Epithelial cell of proximal tubule (primary cell): ENCODE data around the gene SEZ6. TPM values are rescaled to one million over a fixed set of nuclear protein-coding genes. Genes with fewer than 3 reads are reported as not detected.

Experiments
- DNase-seq: peaks from one replicate; pipeline ENCODE4 v3.0.0-alpha.2; 2011; ENCODE audit warnings: low read depth
- H3K4me3 ChIP-seq: 2 replicates; pipeline ENCODE4 v1.5.1; 2011; ENCODE audit warnings: low read depth, mild to moderate bottlenecking, low read length
- CTCF ChIP-seq: conservative IDR thresholded peaks from 2 replicates; pipeline ENCODE4 v1.5.1; 2012; ENCODE audit warnings: low read depth, mild to moderate bottlenecking, low read length
- total RNA-seq: library from RNA; depleted of rRNA; stranded (reverse); fragments of >200 nt; gene quantifications from 2 replicates; pipeline ENCODE4 v1.2.3, GENCODE V29; 2015

The SEZ6 gene
- total RNA-seq, 1 donor from 2014 or later: not detected

DNA sequence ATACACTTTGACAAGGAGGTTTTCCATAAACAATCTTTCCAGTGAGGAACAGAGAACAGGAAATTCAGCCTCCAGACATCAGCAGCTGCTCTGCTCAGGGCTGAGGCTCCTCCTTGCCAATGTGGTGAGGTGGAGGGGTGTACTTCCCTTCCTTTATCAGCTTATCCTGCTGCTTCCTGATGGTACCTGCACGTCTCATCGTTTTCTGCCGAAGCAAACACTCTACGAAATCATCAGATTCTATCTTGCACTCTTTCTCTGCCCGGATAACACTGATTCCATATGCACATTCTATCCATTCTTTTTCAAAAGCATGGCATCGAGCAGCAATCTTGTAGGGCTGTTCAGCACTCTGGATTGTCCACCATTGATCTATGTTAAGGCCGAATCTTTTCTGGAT lies 15.4 kb upstream of the SEZ6 start:
- no peak overlapping the region for H3K4me3 ChIP-seq
- no peak for DNase-seq
- TF ChIP-seq CTCF: no peak

- DNase-seq: no peak
- no peak for TF ChIP-seq CTCF
- H3K4me3 ChIP-seq: no peak overlapping the region
These were observed 14.7 kb upstream of the SEZ6 start for GRCh38 chr17:29020576-29020975.

DNA sequence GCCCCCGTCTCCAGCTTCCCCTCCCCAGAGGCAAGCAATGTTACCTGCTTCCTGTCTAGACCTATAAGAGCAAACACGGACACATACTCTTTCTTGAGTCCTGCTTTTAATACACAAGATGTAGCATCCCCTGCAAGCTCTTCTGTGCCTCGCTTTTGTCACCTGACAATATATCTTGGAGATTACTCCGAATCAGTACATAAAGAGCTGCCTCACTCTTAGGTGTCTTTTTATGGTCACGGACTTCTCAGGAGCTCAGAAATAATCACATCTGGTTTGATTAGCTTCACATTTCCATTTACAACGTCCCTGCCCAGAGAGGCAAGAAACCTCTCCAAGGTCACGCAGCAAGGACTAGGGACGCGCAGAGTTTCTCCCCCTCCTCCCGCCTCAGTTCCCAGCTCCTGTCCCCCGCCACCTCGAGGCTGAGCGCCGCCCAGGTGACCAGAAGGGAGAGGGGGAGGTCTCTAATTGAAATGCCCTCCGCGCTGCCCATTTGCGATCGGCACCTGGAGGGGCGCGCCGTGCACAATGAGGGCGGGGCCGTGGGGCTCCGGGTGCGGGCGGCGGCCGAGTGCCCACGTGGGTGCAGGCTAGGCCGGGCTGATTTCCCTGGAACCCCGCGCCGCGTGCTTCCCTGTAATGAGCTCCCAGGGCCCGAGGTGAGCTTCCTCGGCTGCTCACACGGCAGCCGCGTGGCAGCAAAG lies 13.8 kb upstream of the SEZ6 start:
- TF ChIP-seq CTCF: no peak
- H3K4me3 ChIP-seq: no peak overlapping the region
- no peak for DNase-seq

DNA sequence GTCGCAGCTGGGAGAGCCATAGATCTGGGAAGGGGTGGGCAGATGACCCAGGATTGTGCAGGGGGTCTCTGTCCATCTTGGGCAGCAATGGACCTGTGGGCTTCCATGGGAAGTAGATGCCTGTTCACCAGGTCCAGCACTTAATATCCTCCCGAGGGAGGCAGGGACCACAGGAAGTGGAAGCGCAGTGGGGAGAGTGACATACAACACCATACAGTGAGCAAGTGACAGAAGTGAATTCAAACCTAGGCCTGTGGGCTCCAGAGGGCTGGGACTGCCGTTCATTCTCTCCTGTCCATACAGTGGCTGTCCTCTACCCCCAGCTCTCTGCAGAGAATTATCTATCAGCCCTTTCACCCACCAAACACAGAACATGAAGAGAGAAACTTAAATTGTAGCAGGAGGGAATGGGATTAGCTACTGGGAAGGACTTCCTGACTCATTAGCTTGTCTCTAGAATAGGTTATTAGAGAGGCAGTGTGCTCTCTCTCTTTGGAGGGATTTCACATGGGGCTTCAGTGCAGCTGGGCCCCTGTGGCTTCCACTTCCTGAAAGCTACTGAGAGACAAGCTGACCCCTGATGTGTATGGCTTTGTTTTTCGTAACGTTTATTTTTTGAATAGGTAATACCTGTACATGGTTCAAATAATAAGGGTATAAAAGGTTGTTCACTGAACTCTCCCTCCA lies 13.1 kb upstream of the SEZ6 start:
- no peak for DNase-seq
- TF ChIP-seq CTCF: no peak
- H3K4me3 ChIP-seq: no peak overlapping the region

DNA sequence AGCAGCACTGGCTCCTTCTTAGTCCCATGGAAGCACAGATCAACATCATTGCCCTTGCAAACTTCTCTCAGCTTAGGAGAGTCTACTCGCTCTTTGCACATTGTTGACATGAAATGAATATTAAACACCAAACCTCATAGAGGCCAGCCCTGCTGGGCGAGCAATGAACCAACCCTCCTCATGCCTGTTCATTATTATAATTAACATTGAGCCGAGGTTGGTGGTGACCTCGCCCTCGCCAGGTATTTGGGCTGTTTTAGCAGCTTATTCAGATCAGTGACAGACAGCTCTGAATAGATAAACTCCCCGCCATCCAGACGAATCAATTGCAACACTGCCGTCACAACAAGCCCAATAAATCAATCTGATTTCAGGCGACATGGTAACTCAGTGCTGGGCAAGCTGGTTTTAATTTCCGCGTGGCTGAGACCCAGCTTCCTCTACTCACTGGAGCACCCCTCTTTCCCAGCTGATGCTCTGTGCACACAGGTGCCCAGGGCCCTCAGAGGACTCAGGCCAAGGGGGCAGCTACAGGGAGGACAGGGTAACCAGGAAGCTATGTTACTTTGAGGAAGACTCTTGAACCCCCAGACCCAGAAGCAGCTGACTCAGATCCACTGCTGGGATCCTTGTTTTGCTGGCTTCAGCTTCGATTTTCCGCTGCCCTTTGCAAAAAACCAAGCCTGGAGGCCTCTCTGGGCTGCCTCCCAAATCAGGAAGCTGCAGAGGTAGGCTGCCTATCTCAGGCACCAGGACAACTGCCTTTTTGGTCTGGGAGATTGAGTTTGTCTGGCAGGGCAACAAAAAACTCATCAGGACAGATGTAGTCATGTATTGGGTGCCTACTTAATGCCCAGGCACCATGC lies 10.7 kb upstream of the SEZ6 start:
- DNase-seq: no peak
- no peak for TF ChIP-seq CTCF
- no peak overlapping the region for H3K4me3 ChIP-seq

DNA sequence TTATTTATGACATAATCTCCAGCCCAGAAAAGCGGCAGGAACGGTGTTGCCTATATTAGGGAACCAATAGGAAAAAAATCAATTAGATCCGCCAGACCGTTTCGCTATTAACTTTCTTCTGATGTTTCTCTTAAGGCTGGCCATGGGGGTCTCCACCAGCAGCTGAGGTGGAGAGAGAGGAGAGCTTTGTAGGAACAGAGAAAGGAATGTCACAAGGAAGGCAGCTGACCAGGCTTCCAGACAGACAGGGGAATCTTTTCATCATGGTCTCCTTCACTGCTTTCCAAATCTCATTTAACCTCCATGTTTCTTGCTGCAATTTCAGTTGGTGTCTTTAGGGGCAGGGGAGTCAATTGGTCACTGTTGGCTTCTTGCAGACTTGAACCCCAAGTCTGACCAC lies 8.9 kb upstream of the SEZ6 start:
- H3K4me3 ChIP-seq: no peak overlapping the region
- no peak for TF ChIP-seq CTCF
- no peak for DNase-seq
